GM21381 (cell line): ENCODE results near the gene PDCD2L.
"Not testable (repeated sequence)": the region's sequence is repeated elsewhere in the genome, so short reads cannot be mapped to it uniquely, and the experiment has no call there.

ENCODE experiments used
- ATAC-seq: cut with Tn5 transposase; IDR thresholded peaks from one replicate; pipeline ENCODE4 v1.9.1; 2021; ENCODE audit warnings: mild to moderate bottlenecking, moderate library complexity; ENCODE audit not compliant: unreplicated experiment

PDCD2L gene

GRCh38 chr19:34373601-34374288 is 30.5 kb upstream of the PDCD2L start:
- ATAC-seq = no peak

- ATAC-seq = no peak
These were observed 28.6 kb upstream of the PDCD2L start for GRCh38 chr19:34375598-34375997.

GRCh38 chr19:34380639-34381241 is 23.5 kb upstream of the PDCD2L start:
- no peak for ATAC-seq

DNA sequence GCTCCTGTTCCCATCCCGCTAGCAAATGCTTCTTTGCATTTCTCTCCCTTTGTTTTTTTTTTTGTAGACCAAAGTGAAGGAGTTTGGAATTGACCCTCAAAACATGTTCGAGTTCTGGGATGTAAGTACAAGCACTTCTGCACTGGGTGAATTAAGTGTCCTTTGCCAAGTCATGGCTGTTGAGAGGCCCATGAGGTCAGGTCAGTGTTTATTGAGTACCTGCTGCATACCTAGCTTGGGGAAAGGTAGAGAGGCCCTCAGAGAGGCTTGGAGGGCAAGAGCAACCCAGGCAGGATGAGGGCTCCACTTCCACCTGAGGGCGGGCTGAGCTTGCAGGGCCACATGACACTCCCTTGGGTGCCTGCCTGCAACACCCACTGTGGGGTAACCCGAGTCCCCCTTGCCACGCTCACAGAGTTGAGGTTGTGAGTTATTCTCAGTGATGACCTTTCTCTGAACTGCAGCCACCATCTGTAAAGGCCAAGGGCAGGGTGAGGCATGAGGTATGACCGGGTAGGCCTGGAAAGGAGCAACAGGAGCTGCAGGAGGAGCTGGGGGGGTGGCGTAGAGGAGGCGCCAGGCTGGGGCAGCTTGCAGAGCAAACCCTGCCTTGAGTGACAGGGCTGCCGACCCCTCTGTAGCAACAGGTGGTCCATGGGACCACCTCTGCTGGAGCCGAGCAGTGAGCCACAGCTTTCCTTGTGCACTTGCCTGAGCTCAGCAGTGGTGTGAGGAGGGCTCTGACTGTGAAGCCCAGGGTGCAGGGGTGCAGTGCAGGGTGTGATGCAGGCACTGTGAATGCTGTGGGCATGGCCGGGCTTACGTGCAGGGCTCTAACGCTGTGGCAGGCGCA is 22.6 kb upstream of the PDCD2L start:
- ATAC-seq = no peak

GRCh38 chr19:34382471-34382870 is 21.7 kb upstream of the PDCD2L start:
- no peak for ATAC-seq

DNA sequence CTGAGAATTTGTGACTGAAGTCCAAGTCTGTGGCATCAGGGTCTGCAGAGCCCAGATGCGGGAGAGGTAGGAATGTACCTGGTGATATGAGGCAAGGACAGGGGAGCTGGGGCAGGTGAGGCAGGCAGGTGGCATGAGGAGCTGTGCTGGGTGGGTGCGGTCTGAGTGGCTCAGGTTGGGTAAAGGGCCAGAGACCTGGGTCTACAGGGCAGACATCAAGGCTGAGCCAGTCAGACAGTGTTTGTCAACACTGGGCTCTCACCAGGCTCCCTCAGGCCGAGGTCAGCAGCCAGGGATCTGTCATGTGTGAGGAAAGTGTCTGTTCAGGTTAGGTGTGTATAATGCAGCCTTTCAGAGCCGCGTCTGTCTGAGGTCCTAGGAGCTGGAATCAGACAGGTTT is 20.6 kb upstream of the PDCD2L start:
- no peak for ATAC-seq

DNA sequence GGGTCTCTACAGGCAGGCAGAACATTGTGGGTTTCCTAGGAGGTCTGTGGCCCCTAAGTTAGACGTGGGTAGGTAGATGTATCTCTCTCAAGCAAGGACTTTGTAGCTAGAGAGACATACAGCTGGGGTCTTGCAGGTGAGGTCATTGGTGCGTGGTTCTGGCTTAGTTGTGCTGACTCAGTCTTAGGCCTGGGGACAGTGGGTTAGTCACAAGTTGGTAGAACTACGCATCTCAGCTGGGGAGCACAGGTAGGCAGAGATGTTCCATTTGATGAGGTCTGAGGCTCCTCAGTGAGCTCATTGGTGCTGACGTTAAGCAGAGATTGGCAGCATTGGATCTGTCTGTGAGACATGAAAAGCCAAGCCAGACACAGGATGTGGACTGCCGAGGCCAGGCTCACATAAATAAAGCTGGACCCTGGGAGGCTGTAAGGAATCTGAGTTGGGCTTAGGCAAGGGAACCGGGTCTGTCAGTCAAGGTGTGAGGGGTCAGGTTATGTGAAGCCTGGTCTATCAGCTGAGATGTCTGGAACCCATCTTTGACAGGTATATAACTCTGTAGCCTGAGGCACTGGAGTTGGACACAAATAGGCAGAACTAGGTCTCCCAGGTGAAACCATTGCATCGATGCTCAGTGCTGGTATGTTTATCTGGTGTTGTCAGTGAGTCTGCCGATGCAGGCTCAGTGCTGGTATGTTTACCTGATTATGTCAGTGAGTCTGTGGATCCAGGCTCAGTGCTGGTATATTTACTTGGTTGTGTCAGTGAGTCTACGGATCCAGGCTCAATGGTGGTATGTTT is 17.4 kb upstream of the PDCD2L start:
- no peak for ATAC-seq

GRCh38 chr19:34387446-34387810 is 16.8 kb upstream of the PDCD2L start:
- no peak for ATAC-seq

DNA sequence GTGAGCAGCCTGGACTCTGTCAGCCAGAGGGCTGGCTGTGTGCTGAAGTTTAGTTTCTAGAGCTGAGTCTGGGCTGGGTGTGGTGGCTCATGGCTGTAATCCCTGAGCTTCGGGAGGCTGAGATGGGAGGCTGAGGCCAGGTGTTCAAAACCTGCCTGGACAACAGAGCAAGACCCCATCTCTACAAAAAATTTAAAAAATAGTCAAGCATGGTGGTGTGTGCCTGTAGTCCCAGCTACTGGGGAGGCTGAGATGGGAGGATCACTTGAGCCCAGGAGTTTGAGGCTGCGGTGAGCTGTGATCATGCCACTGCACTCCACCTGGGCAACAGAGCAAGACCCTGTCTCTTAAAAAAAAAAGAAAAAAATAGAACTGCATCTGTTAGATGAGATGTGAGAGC is 15.5 kb upstream of the PDCD2L start:
- not testable (repeated sequence) for ATAC-seq

DNA sequence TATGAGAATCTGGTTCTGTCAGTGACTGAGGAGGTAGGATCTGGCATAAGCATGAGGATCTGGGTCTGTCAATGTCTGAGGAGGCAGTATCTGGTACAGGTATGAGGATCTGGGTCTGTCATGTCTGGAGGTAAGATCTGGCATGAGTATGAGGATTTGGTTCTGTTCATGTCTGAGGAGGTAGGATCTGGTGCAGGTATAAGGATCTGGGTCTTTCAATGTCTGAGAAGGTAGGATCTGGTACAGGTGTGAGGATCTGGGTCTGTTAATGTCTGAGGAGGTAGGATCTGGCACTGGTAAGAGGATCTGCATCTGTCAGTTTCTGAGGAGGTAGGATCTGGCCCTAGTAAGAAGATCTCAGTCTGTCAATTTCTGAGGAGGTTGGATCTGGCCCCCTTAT is 12.4 kb upstream of the PDCD2L start:
- no peak for ATAC-seq

- no peak for ATAC-seq
These were observed 11.2 kb upstream of the PDCD2L start for GRCh38 chr19:34393031-34393430.

DNA sequence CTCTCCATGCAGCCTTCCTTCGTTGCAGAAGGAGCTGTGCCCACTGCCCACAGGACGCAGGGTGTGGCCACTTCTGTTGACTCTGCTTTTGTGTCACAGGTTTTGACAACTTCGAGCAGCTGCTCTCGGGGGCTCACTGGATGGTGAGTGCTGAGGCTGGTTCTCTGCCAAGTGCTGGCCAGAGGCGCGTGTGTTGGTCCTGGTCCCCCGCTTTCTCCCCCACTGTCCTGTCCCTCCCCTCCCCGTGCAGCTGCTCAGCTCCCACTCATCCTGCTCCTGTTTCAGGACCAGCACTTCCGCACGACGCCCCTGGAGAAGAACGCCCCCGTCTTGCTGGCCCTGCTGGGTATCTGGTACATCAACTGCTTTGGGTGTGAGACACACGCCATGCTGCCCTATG is 10.6 kb upstream of the PDCD2L start:
- no peak for ATAC-seq

- ATAC-seq = no peak
These were observed 6.3 kb upstream of the PDCD2L start for GRCh38 chr19:34397853-34398252.

GRCh38 chr19:34399886-34400285 is 4.3 kb upstream of the PDCD2L start:
- no peak for ATAC-seq

- ATAC-seq = not testable (repeated sequence)
These were observed 3.4 kb upstream of the PDCD2L start for GRCh38 chr19:34400844-34401243.

DNA sequence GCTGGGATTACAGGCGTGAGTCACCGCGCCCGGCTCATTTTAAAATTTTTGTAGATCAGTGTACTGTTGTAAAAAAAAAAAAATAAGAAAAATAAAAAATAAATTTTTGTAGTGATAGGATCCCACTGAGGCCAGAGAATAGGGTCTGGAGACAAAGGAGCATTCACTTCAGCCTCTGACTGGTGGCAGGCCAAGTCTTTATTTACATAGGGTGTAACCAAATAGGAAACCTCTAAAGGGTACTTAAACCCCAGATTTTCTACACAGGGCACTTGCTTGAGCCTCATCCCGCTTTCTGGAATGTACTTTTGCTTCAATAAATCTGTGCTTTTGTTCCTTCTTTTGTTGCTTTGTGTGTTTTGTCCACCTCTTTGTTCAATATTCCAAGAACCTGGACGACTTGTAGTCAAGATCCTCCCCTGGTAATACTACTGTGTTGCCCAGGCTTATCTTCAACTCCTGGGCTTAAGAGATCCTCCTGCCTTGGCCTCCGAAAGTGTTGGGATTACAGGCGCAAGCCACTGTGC is 2.1 kb upstream of the PDCD2L start:
- no peak for ATAC-seq

GRCh38 chr19:34403784-34404108 is 453 bp upstream of the PDCD2L start:
- peak; percentile 3 for ATAC-seq

DNA sequence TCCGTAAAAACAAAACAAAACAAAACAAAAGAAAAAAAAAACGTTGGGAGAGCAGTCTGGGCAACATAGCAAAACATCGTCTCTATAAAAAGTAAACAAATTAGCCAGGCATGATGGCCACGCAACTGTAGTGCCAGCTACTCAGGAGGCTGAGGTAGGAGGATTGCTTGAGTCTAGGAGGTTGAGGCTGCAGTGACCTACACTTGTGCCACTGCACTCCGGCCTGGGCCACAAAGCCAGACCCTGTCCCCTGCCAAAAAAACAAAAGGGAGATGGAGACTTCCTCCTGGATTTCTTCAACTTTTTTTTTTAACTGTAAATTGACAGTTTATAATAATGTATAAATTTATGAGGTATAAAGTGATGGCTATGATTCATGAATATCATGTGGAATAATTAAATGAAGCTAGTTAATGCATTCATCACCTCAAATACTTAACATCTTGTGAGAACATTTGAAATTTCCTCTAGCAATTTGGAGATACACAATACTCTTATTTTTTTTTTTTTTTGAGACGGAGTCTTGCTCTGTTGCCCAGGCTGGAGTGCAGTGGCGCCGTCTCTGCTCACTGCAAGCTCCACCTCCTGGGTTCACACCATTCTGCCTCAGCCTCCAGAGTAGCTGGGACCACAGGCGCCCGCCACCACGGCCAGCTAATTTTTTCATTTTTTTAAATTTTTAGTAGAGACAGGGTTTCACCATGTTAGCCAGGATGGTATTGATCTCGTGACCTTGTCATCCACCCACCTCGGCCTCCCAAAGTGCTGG is 1.9 kb downstream of the PDCD2L start:
- ATAC-seq = no peak

- no peak for ATAC-seq
These were observed 4.2 kb downstream of the PDCD2L start for GRCh38 chr19:34408411-34408810.
